ENCODE data around the gene CBFA2T2.

GRCh38 chr20:33676121-33676520 is 186.2 kb downstream of the CBFA2T2 start:
- TF ChIP-seq, protein P1, sequence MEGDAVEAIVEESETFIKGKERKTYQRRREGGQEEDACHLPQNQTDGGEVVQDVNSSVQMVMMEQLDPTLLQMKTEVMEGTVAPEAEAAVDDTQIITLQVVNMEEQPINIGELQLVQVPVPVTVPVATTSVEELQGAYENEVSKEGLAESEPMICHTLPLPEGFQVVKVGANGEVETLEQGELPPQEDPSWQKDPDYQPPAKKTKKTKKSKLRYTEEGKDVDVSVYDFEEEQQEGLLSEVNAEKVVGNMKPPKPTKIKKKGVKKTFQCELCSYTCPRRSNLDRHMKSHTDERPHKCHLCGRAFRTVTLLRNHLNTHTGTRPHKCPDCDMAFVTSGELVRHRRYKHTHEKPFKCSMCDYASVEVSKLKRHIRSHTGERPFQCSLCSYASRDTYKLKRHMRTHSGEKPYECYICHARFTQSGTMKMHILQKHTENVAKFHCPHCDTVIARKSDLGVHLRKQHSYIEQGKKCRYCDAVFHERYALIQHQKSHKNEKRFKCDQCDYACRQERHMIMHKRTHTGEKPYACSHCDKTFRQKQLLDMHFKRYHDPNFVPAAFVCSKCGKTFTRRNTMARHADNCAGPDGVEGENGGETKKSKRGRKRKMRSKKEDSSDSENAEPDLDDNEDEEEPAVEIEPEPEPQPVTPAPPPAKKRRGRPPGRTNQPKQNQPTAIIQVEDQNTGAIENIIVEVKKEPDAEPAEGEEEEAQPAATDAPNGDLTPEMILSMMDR (conservative IDR thresholded peaks at IDR 0.05): no peak
- no peak for TF ChIP-seq ZFX (IDR thresholded peaks at IDR 0.05)
